A549 treated with Hydrocortisone at 1 μM for 4 hours (cell line): Measurements from ENCODE around the gene GNAS-AS1. TPM values are rescaled to one million over a fixed set of nuclear protein-coding genes. Genes with fewer than 3 reads are reported as not detected.

Experiments used
- total RNA-seq: library from RNA; stranded (reverse); fragments of 200-300 nt; extraction: Qiagen RNA extraction; gene quantifications from 5 replicates; pipeline ENCODE4 v1.2.3, GENCODE V29; 2022

Gene GNAS-AS1
- not detected in 5 replicates for total RNA-seq

DNA sequence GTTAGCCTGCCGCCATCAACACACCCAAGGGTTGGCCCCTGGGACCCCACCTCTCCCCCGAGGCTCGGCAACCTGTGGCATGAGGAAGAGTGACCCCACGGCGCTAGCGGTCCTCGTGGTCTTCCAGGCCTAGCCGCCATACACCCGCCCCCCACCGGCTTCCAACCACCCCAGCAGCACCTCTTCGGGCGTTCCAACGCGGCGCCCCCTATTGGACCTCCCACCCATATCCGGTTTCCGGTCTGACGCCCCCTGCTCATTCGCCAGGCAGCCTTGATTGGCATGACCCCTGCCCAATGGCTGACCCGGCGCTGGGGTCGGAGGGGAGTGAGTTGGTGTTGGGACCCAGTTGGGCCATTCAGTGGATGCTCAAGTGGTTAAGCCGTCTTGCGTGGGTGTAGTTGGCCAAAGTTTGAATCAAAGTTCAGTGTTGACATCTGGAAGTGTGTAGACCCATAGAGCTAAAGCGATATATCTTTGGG lies at the start of gene GNAS-AS1:
TSS of gene GNAS-AS1 (minus strand) at position 210 of the 482 bp plus-strand sequence.

DNA sequence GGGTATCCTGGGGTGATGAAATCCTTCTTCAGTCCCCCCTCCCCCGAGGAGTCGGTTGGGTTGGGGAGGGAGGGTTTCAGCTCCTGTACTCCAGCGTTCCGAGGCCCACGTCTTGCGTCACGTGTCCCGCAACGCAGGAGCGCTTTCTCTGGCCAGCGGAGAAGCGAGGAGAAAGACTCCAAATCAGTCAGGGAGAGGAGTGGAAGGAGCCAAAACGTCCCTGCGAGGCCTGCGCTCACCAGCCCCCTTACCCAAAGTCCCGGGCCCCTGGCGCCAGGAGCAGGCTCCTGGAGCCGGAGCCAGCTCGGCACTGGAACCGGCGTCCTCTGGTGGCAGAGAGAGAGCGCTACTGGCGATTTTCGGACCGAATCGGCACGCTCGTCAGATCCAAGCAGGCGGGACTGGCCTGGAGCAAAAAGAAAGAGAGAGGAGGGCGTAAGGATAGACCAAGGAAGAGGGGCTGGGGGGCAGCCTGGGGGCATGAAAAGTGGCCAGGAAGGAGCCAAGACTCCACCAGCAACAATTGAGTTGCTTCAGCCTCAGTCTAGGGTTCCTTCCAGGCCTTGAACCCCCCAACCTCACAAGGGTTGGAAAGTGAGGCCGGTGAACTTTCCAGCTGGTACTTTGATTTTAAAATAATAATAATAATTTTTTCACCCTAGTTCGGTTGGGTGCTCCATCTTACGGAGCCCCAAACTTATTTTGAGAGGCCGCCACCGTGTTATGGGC lies 2.0 kb upstream of the GNAS-AS1 start, which contains the start of gene GNAS:
TSS of gene GNAS (plus strand) at position 174 of the 729 bp plus-strand sequence.

Other genes with a start within 250 kb of the GNAS-AS1 start
- 26.6 to 37.0 TPM (median 30.5 TPM) in 5 replicates for gene STX16, start 199.6 kb downstream of the GNAS-AS1 start, total RNA-seq
- 30.7 to 36.0 TPM (median 32.2 TPM) in 5 replicates for gene NPEPL1, start 158.1 kb downstream of the GNAS-AS1 start, total RNA-seq
- 705 to 765 TPM (median 723 TPM) in 5 replicates for gene GNAS, start 1.8 kb upstream of the GNAS-AS1 start, total RNA-seq
- 40.0 to 46.7 TPM (median 44.1 TPM) in 5 replicates for gene NELFCD, start 130.4 kb upstream of the GNAS-AS1 start, total RNA-seq
- 165 to 188 TPM (median 181 TPM) in 5 replicates for gene CTSZ, start 156.4 kb upstream of the GNAS-AS1 start, total RNA-seq
- gene TUBB1, start 168.5 kb upstream of the GNAS-AS1 start, total RNA-seq, result 0.02 to 0.03 TPM (median 0.03 TPM) in 3 of 5 replicates, not detected in the others
- 83.5 to 115 TPM (median 99.6 TPM) in 5 replicates for gene ATP5F1E, start 181.4 kb upstream of the GNAS-AS1 start, total RNA-seq
- 53.6 to 74.2 TPM (median 62.1 TPM) in 5 replicates for gene PRELID3B, start 191.9 kb upstream of the GNAS-AS1 start, total RNA-seq